ENCODE measurements around the gene SLK.

The SLK gene

DNA sequence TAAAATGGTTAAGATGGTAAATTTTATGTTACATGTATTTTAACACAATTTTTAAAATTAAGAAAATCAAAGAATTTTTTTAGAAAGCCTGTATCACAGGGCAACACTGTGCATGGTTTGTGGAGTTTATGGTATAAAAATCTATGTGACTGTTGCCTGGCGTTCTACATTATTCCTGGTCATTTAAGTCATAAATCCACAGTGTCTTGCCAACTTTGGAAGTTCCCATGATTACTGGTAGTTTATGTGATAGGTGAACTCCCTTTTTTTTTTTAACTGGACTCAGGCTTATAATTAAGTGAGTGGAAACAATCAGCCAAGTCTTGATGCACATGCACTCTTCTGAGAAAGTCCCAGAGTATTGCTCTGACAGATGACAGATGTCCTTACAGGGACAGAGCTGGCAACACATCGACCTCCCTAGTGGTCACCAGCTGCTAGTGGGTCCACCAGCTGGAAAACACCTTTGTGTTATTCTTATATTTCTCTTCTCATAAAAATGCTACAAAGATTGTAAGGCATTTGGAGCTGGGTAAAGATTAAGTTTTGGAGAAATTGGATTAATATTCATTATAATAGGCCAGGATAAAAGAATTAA, 40.1 kb upstream of the SLK start:
- no peak overlapping the region for H3K9ac ChIP-seq (ENCODE audit: low read depth in 1 of 2, low read length in 2 of 2)

DNA sequence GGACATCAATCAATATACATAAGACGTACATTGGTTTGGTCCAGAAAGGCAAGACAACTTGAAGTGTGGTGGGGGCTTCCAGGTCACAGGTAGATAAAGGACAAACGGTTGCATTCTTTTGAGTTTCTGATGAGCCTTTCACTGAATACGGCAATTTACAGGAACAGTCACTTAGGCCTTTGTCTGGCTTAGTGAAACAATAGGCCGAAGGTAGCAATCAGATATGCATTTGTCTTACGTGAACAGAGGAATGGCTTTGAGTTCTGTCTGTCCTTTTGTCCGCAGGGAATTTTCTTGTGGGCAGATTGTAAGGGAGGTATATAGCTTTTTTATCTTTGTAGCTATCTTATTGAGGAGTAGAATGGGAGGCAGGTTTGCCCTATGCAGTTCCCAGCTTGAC, 38.2 kb upstream of the SLK start:
- no peaks in the 10 kb centered on the region for H3K27me3 ChIP-seq (ENCODE audit: control insufficient read depth in 2 of 2, insufficient read depth in 2 of 2, low read length in 2 of 2)
- no peak overlapping the region for H3K9ac ChIP-seq (ENCODE audit: low read depth in 1 of 2, low read length in 2 of 2)

More for the DNA sequence above, 40.1 kb upstream of the SLK start:
- no peaks in the 10 kb centered on the region for H3K9me3 ChIP-seq (ENCODE audit: control insufficient read depth in 2 of 2, low read length in 2 of 2)
- H3K36me3 ChIP-seq (ENCODE audit: control insufficient read depth in 2 of 2, insufficient read depth in 2 of 2, low read length in 2 of 2), result no peaks in the 10 kb centered on the region
- H3K27ac ChIP-seq (ENCODE audit: low read depth in 2 of 2, low read length in 2 of 2), result no peak overlapping the region
- peaks cover 6 to 23% of the 10 kb centered on the region in 2 donors for H3K4me1 ChIP-seq (ENCODE audit: control insufficient read depth in 2 of 2, insufficient read depth in 2 of 2, low read length in 2 of 2)
- H3K27me3 ChIP-seq (ENCODE audit: control insufficient read depth in 2 of 2, insufficient read depth in 2 of 2, low read length in 2 of 2), result no peaks in the 10 kb centered on the region
- no peak overlapping the region for H3K4me3 ChIP-seq (ENCODE audit: low read length in 2 of 2)

DNA sequence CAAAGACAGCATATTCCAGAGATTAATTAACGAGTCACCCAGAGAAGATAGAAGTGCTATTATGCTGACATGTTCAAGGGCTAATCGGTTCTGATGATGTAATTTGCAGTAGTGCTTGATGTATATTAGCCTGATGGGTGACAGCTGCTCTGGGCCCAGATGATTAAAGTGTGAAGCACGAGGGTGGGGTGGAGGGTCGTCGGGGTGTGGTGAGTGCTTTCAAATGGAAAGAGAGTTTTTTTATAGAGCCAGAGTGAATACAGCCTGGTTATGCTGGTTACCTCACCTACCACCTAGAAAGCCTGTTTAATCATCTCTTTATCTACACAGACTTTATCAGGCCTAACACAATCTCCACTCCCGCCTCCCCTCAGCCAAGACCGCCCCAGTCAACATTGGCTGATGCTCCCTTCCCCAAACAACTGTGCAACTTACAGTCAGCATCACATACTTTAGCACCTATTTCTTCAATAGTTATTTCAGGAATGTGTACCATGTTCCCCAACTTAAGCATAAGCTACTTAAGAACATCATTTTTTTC, 37.5 kb upstream of the SLK start:
- H3K9me3 ChIP-seq (ENCODE audit: control insufficient read depth in 2 of 2, low read length in 2 of 2), result no peaks in the 10 kb centered on the region
- no peak overlapping the region for H3K4me3 ChIP-seq (ENCODE audit: low read length in 2 of 2)
- H3K4me1 ChIP-seq (ENCODE audit: control insufficient read depth in 2 of 2, insufficient read depth in 2 of 2, low read length in 2 of 2), result peaks cover 6 to 8% of the 10 kb centered on the region in 2 donors
- H3K36me3 ChIP-seq (ENCODE audit: control insufficient read depth in 2 of 2, insufficient read depth in 2 of 2, low read length in 2 of 2), result no peaks in the 10 kb centered on the region
- H3K27me3 ChIP-seq (ENCODE audit: control insufficient read depth in 2 of 2, insufficient read depth in 2 of 2, low read length in 2 of 2), result no peaks in the 10 kb centered on the region
- H3K9ac ChIP-seq (ENCODE audit: low read depth in 1 of 2, low read length in 2 of 2), result no peak overlapping the region
- no peak overlapping the region for H3K27ac ChIP-seq (ENCODE audit: low read depth in 2 of 2, low read length in 2 of 2)

More for the DNA sequence above, 38.2 kb upstream of the SLK start:
- no peak overlapping the region for H3K4me3 ChIP-seq (ENCODE audit: low read length in 2 of 2)
- H3K4me1 ChIP-seq (ENCODE audit: control insufficient read depth in 2 of 2, insufficient read depth in 2 of 2, low read length in 2 of 2), result peaks cover 6 to 11% of the 10 kb centered on the region in 2 donors
- no peak overlapping the region for H3K27ac ChIP-seq (ENCODE audit: low read depth in 2 of 2, low read length in 2 of 2)
- H3K36me3 ChIP-seq (ENCODE audit: control insufficient read depth in 2 of 2, insufficient read depth in 2 of 2, low read length in 2 of 2), result no peaks in the 10 kb centered on the region
- H3K9me3 ChIP-seq (ENCODE audit: control insufficient read depth in 2 of 2, low read length in 2 of 2), result no peaks in the 10 kb centered on the region

DNA sequence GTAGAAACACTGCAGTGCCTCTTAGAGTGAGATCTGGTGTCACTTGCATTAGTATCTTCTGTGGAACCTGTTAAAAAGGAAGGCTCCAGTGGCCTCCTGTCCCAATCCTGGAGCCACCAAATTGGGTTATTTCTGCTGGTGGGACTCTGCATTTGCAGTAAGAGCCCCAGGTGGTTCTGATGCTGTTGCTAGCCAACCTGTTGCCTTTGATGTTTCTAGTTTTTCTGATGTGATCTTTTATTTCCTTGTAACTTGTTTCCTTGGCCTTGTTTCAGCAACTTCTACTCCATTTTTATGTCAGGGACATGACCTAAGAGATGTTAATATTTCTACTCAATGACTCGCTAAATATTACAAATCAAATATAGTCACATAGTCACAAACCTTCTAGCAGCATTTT, 36.5 kb upstream of the SLK start:
- Histone ChIP-seq H3K9ac (ENCODE audit: low read depth in 1 of 2, low read length in 2 of 2) (no peak overlapping the region), H3K4me3 (ENCODE audit: low read length in 2 of 2) (no peak overlapping the region), H3K27me3 (ENCODE audit: control insufficient read depth in 2 of 2, insufficient read depth in 2 of 2, low read length in 2 of 2) (no peaks in the 10 kb centered on the region), H3K9me3 (ENCODE audit: control insufficient read depth in 2 of 2, low read length in 2 of 2) (no peaks in the 10 kb centered on the region), H3K36me3 (ENCODE audit: control insufficient read depth in 2 of 2, insufficient read depth in 2 of 2, low read length in 2 of 2) (no peaks in the 10 kb centered on the region), H3K4me1 (ENCODE audit: control insufficient read depth in 2 of 2, insufficient read depth in 2 of 2, low read length in 2 of 2) (peaks cover 6 to 8% of the 10 kb centered on the region in 2 donors), H3K27ac (ENCODE audit: low read depth in 2 of 2, low read length in 2 of 2) (no peak overlapping the region)

DNA sequence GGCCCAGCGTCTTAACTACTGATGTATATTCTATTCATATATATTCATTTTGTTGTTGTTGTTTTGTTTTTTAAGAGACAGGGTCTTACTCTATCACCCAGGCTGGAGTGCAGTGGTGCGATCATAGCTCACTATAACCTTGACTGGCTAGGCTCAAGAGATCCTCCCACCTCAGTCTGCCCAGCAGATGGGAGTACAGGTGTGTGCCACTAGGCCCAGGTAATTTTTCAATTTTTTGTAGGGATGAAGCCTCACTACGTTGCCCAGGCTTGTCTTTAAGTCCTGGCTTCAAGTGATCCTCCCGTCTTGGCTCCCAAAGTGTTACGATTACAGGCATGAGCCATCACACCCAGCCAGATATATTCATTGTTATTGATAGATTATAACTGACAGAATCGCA, 36.1 kb upstream of the SLK start:
- H3K9me3 ChIP-seq (ENCODE audit: control insufficient read depth in 2 of 2, low read length in 2 of 2), result no peaks in the 10 kb centered on the region
- no peak overlapping the region for H3K9ac ChIP-seq (ENCODE audit: low read depth in 1 of 2, low read length in 2 of 2)
- H3K27ac ChIP-seq (ENCODE audit: low read depth in 2 of 2, low read length in 2 of 2), result no peak overlapping the region
- no peaks in the 10 kb centered on the region for H3K36me3 ChIP-seq (ENCODE audit: control insufficient read depth in 2 of 2, insufficient read depth in 2 of 2, low read length in 2 of 2)
- no peak overlapping the region for H3K4me3 ChIP-seq (ENCODE audit: low read length in 2 of 2)
- no peaks in the 10 kb centered on the region for H3K27me3 ChIP-seq (ENCODE audit: control insufficient read depth in 2 of 2, insufficient read depth in 2 of 2, low read length in 2 of 2)
- H3K4me1 ChIP-seq (ENCODE audit: control insufficient read depth in 2 of 2, insufficient read depth in 2 of 2, low read length in 2 of 2), result peaks cover 5 to 6% of the 10 kb centered on the region in 2 donors

DNA sequence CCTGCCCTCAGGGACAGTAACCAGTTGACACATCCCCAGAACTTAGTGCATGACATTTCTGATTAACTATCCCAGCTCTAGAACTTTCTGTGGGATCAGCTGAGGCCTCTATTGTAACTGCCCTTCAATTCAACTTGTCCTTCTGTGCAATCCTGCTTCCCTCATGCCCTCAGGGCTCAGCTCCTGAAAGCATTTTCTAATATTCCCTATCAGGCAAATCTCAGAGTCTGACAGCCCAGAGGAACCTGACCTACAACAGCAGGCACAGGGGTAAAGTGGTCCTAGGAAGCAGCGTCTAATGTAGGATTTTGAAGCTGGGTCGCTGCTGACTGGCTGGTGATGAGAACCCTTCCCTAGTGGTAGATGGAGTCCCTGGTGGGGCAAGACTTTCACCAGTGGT, 35.3 kb upstream of the SLK start:
- Histone ChIP-seq H3K4me1 (ENCODE audit: control insufficient read depth in 2 of 2, insufficient read depth in 2 of 2, low read length in 2 of 2) (peaks cover 0 to 2% of the 10 kb centered on the region in 2 donors), H3K27me3 (ENCODE audit: control insufficient read depth in 2 of 2, insufficient read depth in 2 of 2, low read length in 2 of 2) (no peaks in the 10 kb centered on the region), H3K4me3 (ENCODE audit: low read length in 2 of 2) (no peak overlapping the region), H3K9ac (ENCODE audit: low read depth in 1 of 2, low read length in 2 of 2) (no peak overlapping the region), H3K27ac (ENCODE audit: low read depth in 2 of 2, low read length in 2 of 2) (no peak overlapping the region), H3K36me3 (ENCODE audit: control insufficient read depth in 2 of 2, insufficient read depth in 2 of 2, low read length in 2 of 2) (no peaks in the 10 kb centered on the region), H3K9me3 (ENCODE audit: control insufficient read depth in 2 of 2, low read length in 2 of 2) (no peaks in the 10 kb centered on the region)

DNA sequence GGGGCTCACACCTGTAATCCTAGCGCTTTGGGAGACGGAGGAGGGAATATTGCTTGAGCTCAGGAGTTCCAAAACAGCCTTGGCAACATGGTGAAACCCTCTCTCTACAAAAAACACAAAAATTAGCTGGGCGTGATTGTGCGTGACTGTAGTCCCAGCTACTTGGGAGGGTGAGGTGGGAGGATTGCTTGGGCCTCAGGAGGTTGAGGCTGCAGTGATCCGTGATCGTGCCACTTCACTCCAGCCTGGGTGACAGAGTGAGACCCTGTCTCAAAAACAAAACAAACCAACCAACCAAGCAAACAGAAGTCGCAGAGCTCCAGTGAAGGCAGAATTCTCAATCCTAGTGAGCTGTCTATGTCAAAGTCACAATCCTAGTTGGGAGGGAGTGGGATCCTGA, 34.7 kb upstream of the SLK start:
- H3K4me3 ChIP-seq (ENCODE audit: low read length in 2 of 2), result no peak overlapping the region
- H3K27ac ChIP-seq (ENCODE audit: low read depth in 2 of 2, low read length in 2 of 2), result no peak overlapping the region
- H3K9ac ChIP-seq (ENCODE audit: low read depth in 1 of 2, low read length in 2 of 2), result no peak overlapping the region
- no peaks in the 10 kb centered on the region for H3K4me1 ChIP-seq (ENCODE audit: control insufficient read depth in 2 of 2, insufficient read depth in 2 of 2, low read length in 2 of 2)
- no peaks in the 10 kb centered on the region for H3K27me3 ChIP-seq (ENCODE audit: control insufficient read depth in 2 of 2, insufficient read depth in 2 of 2, low read length in 2 of 2)
- no peaks in the 10 kb centered on the region for H3K36me3 ChIP-seq (ENCODE audit: control insufficient read depth in 2 of 2, insufficient read depth in 2 of 2, low read length in 2 of 2)
- no peaks in the 10 kb centered on the region for H3K9me3 ChIP-seq (ENCODE audit: control insufficient read depth in 2 of 2, low read length in 2 of 2)

DNA sequence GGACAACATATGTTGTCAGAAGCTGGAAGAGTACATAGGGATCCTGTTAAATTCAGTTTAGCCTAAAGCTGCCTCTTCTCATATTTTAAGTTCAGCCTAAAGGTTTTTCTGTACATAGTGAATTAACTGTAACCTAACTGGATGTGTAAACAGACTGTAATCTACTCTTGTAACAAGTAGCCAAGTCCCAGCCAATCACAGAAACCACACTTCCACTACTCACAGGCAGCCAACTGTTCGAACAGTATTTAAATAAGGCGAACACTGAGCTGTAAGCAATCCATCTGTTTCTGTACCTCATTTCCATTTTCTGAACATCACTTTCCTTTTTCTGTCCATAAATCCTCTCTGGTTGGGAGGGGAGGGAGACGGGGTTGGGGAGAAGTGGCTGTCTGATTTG, 34.0 kb upstream of the SLK start:
- Histone ChIP-seq H3K36me3 (ENCODE audit: control insufficient read depth in 2 of 2, insufficient read depth in 2 of 2, low read length in 2 of 2) (no peaks in the 10 kb centered on the region), H3K4me3 (ENCODE audit: low read length in 2 of 2) (no peak overlapping the region), H3K9me3 (ENCODE audit: control insufficient read depth in 2 of 2, low read length in 2 of 2) (no peaks in the 10 kb centered on the region), H3K9ac (ENCODE audit: low read depth in 1 of 2, low read length in 2 of 2) (no peak overlapping the region), H3K27ac (ENCODE audit: low read depth in 2 of 2, low read length in 2 of 2) (no peak overlapping the region), H3K27me3 (ENCODE audit: control insufficient read depth in 2 of 2, insufficient read depth in 2 of 2, low read length in 2 of 2) (no peaks in the 10 kb centered on the region), H3K4me1 (ENCODE audit: control insufficient read depth in 2 of 2, insufficient read depth in 2 of 2, low read length in 2 of 2) (no peaks in the 10 kb centered on the region)

DNA sequence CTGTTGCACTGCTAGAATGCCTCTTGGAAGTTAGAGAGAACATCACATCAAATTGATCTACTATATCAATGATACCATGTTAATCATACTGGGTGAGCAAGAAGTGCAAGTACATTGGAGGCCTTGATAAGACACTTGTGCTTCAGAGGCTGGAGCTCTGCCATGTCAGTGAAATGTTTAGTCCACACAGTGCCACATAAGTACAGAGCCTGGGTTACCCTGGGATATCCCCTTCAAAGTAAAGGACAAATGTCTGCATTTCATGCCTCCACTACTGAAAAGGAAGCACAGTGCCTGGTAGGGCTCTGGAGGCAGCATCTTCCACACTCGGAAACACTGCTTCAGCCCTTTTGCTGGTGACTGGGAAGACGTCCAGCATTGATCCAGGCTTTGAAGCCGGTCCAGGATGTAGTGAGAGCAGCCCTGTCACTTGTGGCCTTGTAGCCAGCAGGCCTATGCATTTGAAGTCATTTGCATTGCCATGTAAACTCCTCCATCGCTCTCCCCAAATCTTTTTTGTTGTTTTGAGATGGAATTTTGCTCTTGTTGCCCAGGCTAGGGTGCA, 33.3 kb upstream of the SLK start:
- H3K9ac ChIP-seq (ENCODE audit: low read depth in 1 of 2, low read length in 2 of 2), result no peak overlapping the region
- no peaks in the 10 kb centered on the region for H3K9me3 ChIP-seq (ENCODE audit: control insufficient read depth in 2 of 2, low read length in 2 of 2)
- no peak overlapping the region for H3K27ac ChIP-seq (ENCODE audit: low read depth in 2 of 2, low read length in 2 of 2)
- H3K36me3 ChIP-seq (ENCODE audit: control insufficient read depth in 2 of 2, insufficient read depth in 2 of 2, low read length in 2 of 2), result no peaks in the 10 kb centered on the region
- H3K4me3 ChIP-seq (ENCODE audit: low read length in 2 of 2), result no peak overlapping the region
- H3K27me3 ChIP-seq (ENCODE audit: control insufficient read depth in 2 of 2, insufficient read depth in 2 of 2, low read length in 2 of 2), result no peaks in the 10 kb centered on the region
- H3K4me1 ChIP-seq (ENCODE audit: control insufficient read depth in 2 of 2, insufficient read depth in 2 of 2, low read length in 2 of 2), result no peaks in the 10 kb centered on the region

DNA sequence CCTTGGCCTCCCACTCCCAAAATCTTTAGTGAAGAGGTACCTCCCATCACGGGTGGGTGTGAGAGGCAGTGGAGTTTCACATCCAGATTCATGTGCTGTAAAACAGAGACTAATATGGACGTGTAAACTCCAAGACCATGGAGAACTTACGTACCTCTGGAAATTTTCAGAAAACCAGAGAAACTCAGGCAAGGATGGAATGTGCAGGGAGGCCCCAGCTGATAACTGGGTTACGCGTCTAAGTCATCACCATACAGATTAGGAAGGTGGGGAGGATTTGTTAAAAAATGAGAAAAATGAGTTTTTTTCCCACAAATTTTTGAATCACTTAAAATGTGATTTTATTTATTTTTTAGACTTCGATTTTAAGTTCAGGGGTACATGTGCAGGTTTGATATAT, 32.6 kb upstream of the SLK start:
- no peak overlapping the region for H3K27ac ChIP-seq (ENCODE audit: low read depth in 2 of 2, low read length in 2 of 2)
- no peak overlapping the region for H3K4me3 ChIP-seq (ENCODE audit: low read length in 2 of 2)
- no peak overlapping the region for H3K9ac ChIP-seq (ENCODE audit: low read depth in 1 of 2, low read length in 2 of 2)
- no peaks in the 10 kb centered on the region for H3K36me3 ChIP-seq (ENCODE audit: control insufficient read depth in 2 of 2, insufficient read depth in 2 of 2, low read length in 2 of 2)
- H3K4me1 ChIP-seq (ENCODE audit: control insufficient read depth in 2 of 2, insufficient read depth in 2 of 2, low read length in 2 of 2), result no peaks in the 10 kb centered on the region
- no peaks in the 10 kb centered on the region for H3K27me3 ChIP-seq (ENCODE audit: control insufficient read depth in 2 of 2, insufficient read depth in 2 of 2, low read length in 2 of 2)
- no peaks in the 10 kb centered on the region for H3K9me3 ChIP-seq (ENCODE audit: control insufficient read depth in 2 of 2, low read length in 2 of 2)

Measured in mucosa of rectum (tissue), 2 donors.